K562 (cell line): ENCODE data around the gene SREBF1. TPM values are rescaled to one million over a fixed set of nuclear protein-coding genes. Genes with fewer than 3 reads are reported as not detected.

Source experiments
- ZFP30 ChIP-seq: fragments of 250-450 bp; sonication (Bioruptor Pico); IDR thresholded peaks from 2 replicates; pipeline ENCODE4 v1.8.0; 2022; ENCODE audit warnings: moderate library complexity, mild to moderate bottlenecking, inconsistent platforms, borderline replicate concordance
- polyA plus RNA-seq, 8 experiments: library from polyadenylated mRNA; depleted of rRNA in 4 of 8; stranded (reverse) in 5 of 8; unstranded in 3 of 8; fragments of >200 nt; fragmentation: Nextera tagmentation in 2 of 8; fragmentation: Illumina TruSeq in 1 of 8; extraction: Ambion mirVana in 2 of 8; extraction: Trizol in 1 of 8; gene quantifications; 2 replicates each; pipeline versions ENCODE4 v1.2.1 to v1.2.3, GENCODE V29; 2011 to 2014; ENCODE audit warnings: inconsistent platforms in 1 of 8, missing spikeins in 1 of 8
- total RNA-seq, 7 experiments: library from RNA; depleted of rRNA in 6 of 7; stranded (reverse); fragments of >200 nt in 6 of 7; fragmentation: Illumina TruSeq in 2 of 7; extraction: Trizol in 2 of 7; gene quantifications; 2 replicates each; pipeline versions ENCODE4 v1.2.1 to v1.2.3, GENCODE V29; 2011 to 2021; ENCODE audit warnings: low replicate concordance in 1 of 7
- TF ChIP-seq, protein P1 (sequence below): fragments of 450-650 bp; IDR thresholded peaks from 2 replicates; pipeline ENCODE4 v1.6.1; 2017; ENCODE audit warnings: antibody characterized with exemption, mild to moderate bottlenecking
- TF ChIP-seq, protein P2 (sequence below): sonication (generic); formaldehyde crosslinking; IDR thresholded peaks from 2 replicates; pipeline ENCODE4 v1.4.0; 2020; ENCODE audit warnings: mild to moderate bottlenecking, missing genetic modification reagents

SREBF1 gene
- total and polyA plus RNA-seq, 9 of the 15 experiments (the other 6 are each of a cell fraction or from before 2014, with no cell fraction given), result 1.6 to 169 (median 69.4) TPM

DNA sequence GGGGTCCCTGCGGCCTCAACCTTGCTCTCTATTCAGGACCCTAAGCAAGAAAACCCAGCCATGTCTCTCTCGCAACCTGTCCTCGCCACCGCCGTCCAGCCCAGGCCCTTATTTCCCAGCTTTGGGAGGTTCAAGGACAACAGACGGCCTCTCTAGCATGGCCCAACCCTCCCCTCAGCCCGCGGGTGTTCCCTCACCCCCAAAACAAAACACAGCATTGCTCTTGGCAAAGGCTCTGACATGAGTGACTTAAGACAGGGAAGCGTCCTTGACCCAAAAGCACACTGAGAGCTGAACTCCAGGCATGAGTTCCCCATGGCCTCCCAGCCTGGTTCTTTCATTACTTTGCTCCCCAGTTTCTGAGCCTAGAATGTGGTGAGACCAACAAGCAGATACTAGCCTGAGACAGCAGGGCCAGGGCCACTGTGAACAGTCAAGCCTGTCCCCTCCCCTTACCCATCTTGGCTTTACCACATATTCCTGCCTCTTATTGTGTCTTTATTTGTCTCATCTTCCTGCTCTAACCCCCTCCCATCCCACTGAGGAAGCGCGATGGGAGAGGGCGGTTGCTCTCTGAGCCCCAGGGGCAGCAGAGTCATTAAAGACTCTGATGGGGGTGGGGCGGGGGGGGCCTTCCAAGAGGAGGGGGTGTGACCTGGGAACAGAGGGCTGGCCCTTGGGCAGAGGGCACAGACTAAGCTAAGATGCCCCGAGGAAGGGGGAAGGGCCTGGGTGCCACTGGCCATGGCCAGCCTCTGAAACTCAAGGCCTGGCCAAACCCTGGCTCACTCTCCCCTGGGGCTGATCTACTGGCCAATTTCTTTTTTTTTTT is 11.8 kb downstream of the SREBF1 start (continued):
- TF ChIP-seq, protein P1, sequence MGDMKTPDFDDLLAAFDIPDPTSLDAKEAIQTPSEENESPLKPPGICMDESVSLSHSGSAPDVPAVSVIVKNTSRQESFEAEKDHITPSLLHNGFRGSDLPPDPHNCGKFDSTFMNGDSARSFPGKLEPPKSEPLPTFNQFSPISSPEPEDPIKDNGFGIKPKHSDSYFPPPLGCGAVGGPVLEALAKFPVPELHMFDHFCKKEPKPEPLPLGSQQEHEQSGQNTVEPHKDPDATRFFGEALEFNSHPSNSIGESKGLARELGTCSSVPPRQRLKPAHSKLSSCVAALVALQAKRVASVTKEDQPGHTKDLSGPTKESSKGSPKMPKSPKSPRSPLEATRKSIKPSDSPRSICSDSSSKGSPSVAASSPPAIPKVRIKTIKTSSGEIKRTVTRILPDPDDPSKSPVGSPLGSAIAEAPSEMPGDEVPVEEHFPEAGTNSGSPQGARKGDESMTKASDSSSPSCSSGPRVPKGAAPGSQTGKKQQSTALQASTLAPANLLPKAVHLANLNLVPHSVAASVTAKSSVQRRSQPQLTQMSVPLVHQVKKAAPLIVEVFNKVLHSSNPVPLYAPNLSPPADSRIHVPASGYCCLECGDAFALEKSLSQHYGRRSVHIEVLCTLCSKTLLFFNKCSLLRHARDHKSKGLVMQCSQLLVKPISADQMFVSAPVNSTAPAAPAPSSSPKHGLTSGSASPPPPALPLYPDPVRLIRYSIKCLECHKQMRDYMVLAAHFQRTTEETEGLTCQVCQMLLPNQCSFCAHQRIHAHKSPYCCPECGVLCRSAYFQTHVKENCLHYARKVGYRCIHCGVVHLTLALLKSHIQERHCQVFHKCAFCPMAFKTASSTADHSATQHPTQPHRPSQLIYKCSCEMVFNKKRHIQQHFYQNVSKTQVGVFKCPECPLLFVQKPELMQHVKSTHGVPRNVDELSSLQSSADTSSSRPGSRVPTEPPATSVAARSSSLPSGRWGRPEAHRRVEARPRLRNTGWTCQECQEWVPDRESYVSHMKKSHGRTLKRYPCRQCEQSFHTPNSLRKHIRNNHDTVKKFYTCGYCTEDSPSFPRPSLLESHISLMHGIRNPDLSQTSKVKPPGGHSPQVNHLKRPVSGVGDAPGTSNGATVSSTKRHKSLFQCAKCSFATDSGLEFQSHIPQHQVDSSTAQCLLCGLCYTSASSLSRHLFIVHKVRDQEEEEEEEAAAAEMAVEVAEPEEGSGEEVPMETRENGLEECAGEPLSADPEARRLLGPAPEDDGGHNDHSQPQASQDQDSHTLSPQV, result 0 out of 2 replicates have a peak, but pooled peaks have one; percentile 10
- TF ChIP-seq, protein P2, sequence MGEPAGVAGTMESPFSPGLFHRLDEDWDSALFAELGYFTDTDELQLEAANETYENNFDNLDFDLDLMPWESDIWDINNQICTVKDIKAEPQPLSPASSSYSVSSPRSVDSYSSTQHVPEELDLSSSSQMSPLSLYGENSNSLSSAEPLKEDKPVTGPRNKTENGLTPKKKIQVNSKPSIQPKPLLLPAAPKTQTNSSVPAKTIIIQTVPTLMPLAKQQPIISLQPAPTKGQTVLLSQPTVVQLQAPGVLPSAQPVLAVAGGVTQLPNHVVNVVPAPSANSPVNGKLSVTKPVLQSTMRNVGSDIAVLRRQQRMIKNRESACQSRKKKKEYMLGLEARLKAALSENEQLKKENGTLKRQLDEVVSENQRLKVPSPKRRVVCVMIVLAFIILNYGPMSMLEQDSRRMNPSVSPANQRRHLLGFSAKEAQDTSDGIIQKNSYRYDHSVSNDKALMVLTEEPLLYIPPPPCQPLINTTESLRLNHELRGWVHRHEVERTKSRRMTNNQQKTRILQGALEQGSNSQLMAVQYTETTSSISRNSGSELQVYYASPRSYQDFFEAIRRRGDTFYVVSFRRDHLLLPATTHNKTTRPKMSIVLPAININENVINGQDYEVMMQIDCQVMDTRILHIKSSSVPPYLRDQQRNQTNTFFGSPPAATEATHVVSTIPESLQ, result no peak
- TF ChIP-seq ZFP30 (CRISPR knock-in tag), result no peak
